Anterior cingulate cortex (tissue), 58 donors: ENCODE measurements around the gene PHF1.
"Not testable (repeated sequence)": the region's sequence is repeated elsewhere in the genome, so short reads cannot be mapped to it uniquely, and the experiment has no call there.

Source experiments
- DNase-seq, 58 donors: peaks; one replicate each; lab custom pipeline; 2025; lab: John Stamatoyannopoulos, UW

The PHF1 gene

GRCh38 chr6:33410711-33411631, at the start of gene PHF1:
Gene PHF1, plus strand, starts transcription at chr6:33411014. Its CDS starts 1,250 bp downstream, at chr6:33412264.
- DNase-seq = peak in 24 of 58 donors; percentile 45 to 83 (median 66)

GRCh38 chr6:33363486-33363885, 47.3 kb upstream of the PHF1 start:
- not testable (repeated sequence) for DNase-seq

GRCh38 chr6:33364475-33365205, 46.2 kb upstream of the PHF1 start:
- not testable (repeated sequence) for DNase-seq

GRCh38 chr6:33365206-33365971, 45.4 kb upstream of the PHF1 start:
- DNase-seq = not testable (repeated sequence)

GRCh38 chr6:33367009-33367714, 43.7 kb upstream of the PHF1 start:
- DNase-seq = no peak

- DNase-seq = not testable (repeated sequence)
Measured at GRCh38 chr6:33367715-33368025, 43.1 kb upstream of the PHF1 start.

GRCh38 chr6:33371901-33372300, 38.9 kb upstream of the PHF1 start:
- DNase-seq = not testable (repeated sequence)

- no peak for DNase-seq
Measured at GRCh38 chr6:33372526-33373123, 38.2 kb upstream of the PHF1 start.

GRCh38 chr6:33373960-33374910, 36.6 kb upstream of the PHF1 start:
- no peak for DNase-seq

GRCh38 chr6:33375143-33375671, 35.6 kb upstream of the PHF1 start:
- DNase-seq = peak in 26 of 58 donors; percentile 0 to 28 (median 4)

GRCh38 chr6:33377171-33377570, 33.6 kb upstream of the PHF1 start:
- DNase-seq = no peak

GRCh38 chr6:33379184-33379583, 31.6 kb upstream of the PHF1 start:
- DNase-seq = not testable (repeated sequence)

- no peak for DNase-seq
Measured at GRCh38 chr6:33380272-33380981, 30.4 kb upstream of the PHF1 start.

GRCh38 chr6:33383427-33384185, 27.2 kb upstream of the PHF1 start:
- no peak for DNase-seq

- DNase-seq = peak in 1 of 58 donors; percentile 1
Measured at GRCh38 chr6:33384581-33385020, 26.2 kb upstream of the PHF1 start.

GRCh38 chr6:33390173-33390572, 20.6 kb upstream of the PHF1 start:
- no peak for DNase-seq

GRCh38 chr6:33390767-33391277, 20.0 kb upstream of the PHF1 start:
- DNase-seq = no peak
